GM12873 (cell line): ENCODE measurements around the gene TACR1.

Experiments used
- TF ChIP-seq, protein P1 (sequence below): IDR thresholded peaks from 2 replicates; pipeline ENCODE4 v1.5.1; 2012; ENCODE audit warnings: low read depth, mild to moderate bottlenecking, moderate library complexity, low read length, control low read depth; ENCODE audit not compliant: insufficient read depth; ENCODE audit errors: missing control alignments

The TACR1 gene

DNA sequence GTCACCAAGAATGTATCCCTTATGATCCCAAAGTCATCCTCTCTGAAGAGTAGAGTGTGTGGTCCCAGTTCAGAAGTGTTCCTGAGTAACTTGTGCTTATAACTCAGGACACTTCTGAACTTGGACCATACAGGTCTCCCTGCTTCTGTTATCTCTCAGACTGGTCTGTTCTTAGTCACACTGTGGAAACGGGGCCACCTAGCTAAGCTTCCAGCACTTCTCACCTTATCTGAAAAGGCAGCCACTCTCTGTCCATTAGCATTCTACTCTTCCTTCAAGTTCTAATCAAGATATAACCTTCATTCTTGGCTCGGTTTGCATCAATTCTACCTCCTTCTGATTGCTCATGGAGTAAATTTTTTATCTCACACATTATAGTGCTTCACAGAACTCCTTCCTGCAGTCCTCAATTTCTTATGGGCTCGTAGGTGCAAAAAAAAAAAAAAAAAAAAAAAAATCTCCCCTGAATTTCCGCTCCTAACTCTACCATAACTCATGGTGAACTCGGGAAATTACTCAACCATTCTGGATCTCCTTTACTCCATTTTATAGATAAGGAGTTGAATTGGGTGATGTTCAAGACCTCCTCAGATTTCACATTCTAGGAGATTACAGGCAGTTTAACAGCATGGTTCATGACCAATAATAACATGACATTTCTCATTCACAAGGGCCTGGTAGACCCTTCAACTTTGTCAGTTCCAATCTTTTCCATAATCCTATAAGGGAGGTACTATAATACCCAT is 108.4 kb downstream of the TACR1 start:
- TF ChIP-seq, protein P1, sequence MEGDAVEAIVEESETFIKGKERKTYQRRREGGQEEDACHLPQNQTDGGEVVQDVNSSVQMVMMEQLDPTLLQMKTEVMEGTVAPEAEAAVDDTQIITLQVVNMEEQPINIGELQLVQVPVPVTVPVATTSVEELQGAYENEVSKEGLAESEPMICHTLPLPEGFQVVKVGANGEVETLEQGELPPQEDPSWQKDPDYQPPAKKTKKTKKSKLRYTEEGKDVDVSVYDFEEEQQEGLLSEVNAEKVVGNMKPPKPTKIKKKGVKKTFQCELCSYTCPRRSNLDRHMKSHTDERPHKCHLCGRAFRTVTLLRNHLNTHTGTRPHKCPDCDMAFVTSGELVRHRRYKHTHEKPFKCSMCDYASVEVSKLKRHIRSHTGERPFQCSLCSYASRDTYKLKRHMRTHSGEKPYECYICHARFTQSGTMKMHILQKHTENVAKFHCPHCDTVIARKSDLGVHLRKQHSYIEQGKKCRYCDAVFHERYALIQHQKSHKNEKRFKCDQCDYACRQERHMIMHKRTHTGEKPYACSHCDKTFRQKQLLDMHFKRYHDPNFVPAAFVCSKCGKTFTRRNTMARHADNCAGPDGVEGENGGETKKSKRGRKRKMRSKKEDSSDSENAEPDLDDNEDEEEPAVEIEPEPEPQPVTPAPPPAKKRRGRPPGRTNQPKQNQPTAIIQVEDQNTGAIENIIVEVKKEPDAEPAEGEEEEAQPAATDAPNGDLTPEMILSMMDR: no peak

DNA sequence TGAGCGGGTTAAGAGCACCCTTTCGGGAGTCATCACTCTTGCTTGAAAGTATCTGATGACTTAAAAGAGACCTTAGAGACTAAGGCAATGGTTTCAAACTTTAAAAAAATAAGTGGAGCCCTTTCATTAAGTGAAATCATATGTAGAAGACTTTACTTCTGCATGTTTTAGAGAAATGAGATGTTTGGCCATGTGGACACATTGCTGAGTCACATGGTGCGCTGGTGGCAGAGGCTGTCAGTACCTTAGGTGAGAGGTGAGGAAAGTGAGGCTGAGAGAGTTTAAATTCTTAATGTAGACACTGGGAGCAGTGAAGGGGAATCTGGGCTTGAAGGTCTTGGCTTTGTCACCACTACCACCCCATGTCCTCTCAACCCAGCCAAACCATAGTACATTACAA is 109.8 kb downstream of the TACR1 start:
- TF ChIP-seq, protein P1: no peak

DNA sequence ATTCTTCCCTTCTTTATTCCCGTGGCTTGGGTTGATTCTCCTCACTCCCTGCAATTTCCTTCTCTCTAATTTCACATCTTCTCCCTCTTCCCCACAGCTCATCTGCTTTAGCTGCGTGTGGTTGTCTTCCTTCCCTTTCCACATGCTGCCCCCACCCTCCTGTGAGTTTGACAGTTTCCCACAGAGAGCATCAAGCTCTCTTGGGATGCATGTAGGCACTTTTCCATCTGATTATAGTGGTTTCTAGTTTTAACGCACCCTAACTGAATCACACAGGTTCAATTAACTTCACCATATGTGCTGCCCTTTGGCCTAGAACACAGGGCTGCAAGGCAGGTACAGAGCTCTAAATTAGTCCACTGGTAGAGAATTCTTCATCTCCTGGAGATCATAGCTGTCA is 110.5 kb downstream of the TACR1 start:
- TF ChIP-seq, protein P1: no peak

DNA sequence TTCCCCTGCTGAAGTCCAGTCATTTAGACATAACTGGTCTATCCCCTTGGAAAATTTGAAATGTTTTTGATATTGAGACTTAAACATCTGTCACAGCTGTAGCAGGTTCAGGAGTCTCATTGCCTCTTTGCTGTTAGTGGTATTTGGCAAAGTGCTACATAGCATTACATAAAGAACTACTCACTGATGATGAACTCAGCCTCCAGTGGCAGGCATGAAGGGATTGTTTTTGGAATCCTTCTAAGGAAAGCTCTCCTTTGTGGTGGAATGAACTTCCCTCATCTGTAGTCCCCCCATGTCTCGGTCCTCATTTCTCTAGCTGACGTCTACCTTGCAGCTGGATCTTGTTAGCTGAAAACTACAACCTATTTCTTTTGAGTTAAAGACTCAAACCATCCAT is 111.6 kb downstream of the TACR1 start:
- TF ChIP-seq, protein P1: no peak

DNA sequence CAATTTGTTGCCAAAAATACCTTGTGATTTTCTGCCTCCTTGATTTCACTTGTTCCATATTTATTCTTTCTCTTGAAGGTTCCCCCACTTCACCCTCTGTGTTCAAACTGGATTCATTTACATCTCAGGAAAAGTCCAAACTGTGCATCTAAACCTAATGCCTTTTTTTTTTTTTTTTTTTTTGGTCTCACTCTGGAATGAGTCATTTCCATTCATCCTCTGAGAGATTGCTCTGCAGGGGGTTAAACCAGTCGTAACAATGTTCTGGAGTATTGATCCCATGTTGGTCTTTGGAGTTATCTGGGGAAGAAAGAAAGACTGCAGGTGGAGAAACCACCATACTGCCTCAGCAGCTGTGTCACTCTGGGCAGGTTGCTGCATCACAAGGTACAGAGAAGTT is 119.7 kb downstream of the TACR1 start:
- TF ChIP-seq, protein P1: no peak

DNA sequence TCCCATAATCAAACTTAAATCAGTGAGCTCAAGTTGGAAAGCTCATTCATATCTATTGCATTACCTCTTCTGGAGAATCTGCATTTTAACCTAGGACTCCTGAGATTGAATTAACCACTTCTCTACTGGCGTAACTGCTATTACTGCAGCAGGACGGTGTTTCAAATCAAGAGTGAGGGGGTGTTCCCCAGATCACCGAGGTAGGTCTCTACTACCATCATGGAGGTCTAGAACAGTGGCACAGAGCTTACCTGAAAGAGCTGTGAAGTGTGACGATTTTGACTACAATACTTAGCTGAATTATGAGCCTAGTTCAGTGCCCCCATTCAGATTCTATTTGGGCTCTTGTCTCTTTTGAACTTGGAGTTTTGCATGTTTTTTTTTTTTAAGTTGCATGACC is 121.4 kb downstream of the TACR1 start:
- TF ChIP-seq, protein P1: no peak

DNA sequence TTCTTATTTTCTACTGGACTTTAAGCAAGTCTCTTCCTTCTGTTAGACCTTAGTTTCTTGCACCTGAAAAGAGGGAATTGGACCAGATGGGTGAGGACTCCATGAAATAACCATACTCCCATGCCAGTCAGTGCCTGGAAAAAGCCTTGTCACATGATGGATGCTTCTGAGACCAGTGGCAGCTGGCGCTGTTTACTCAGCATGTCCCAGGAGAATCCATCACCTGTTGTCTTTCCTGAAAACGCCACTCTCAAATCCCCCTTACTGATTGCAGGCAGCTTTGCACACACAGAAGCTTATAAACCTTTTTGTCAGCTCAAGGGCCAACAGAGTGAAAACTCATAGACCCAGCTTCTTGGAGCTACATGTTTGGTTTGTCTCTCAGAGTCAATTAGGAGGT is 123.2 kb downstream of the TACR1 start:
- TF ChIP-seq, protein P1: no peak
